IMR-90 (cell line): ENCODE results near the gene PFKL. TPM values are rescaled to one million over a fixed set of nuclear protein-coding genes. Genes with fewer than 3 reads are reported as not detected.

Source experiments
- ATAC-seq: fragments of 200-7000 bp; cut with Tn5 transposase; 2 replicates; pipeline ENCODE4 v1.9.1; 2020; ENCODE audit warnings: low read depth, mild to moderate bottlenecking, moderate library complexity
- BruUV-seq: library from RNA; stranded (reverse); fragments of 400-500 nt; replicated peaks from 2 replicates; lab custom pipeline; 2021; lab: Mats Ljungman, UMichigan
- CTCF ChIA-PET: fragments of 300-600 bp; formaldehyde crosslinking; extraction: SDS; loops from one replicate; lab custom pipeline; 2021; ENCODE audit warnings: antibody characterized with exemption; lab: Yijun Ruan, JAX
- POLR2A ChIA-PET: fragments of 300-600 bp; sonication (Branson Sonifier 250); formaldehyde crosslinking; loops from one replicate; lab custom pipeline; 2022; ENCODE audit warnings: antibody characterized with exemption; ENCODE audit not compliant: unreplicated experiment; lab: Charles Lee
- DNase-seq: peaks from one replicate; pipeline ENCODE4 v3.0.0; 2013
- H2AFZ ChIP-seq: replicated peaks from 2 replicates; pipeline ENCODE3; 2013; ENCODE audit warnings: low read length, mild to moderate bottlenecking; ENCODE audit not compliant: poor library complexity
- H2AK5ac ChIP-seq: 2 replicates; pipeline ENCODE4 v1.6.1; 2013; ENCODE audit warnings: low read depth, low read length, inconsistent platforms
- H2AK9ac ChIP-seq: replicated peaks from 2 replicates; pipeline ENCODE3; 2013; ENCODE audit warnings: mild to moderate bottlenecking, low read depth, low read length, moderate library complexity; ENCODE audit not compliant: poor library complexity
- H2BK120ac ChIP-seq: 2 replicates; pipeline ENCODE4 v1.6.1; 2013; ENCODE audit warnings: low read depth, low read length, inconsistent platforms
- H2BK15ac ChIP-seq: 3 replicates; pipeline ENCODE4 v1.6.1; 2013; ENCODE audit warnings: low read depth, low read length, inconsistent platforms
- H2BK20ac ChIP-seq: 2 replicates; pipeline ENCODE4 v1.6.1; 2013; ENCODE audit warnings: low read depth, mild to moderate bottlenecking, inconsistent platforms, low read length, moderate library complexity
- H2BK5ac ChIP-seq: 2 replicates; pipeline ENCODE4 v1.6.1; 2013; ENCODE audit warnings: mild to moderate bottlenecking, low read depth, low read length, inconsistent platforms; ENCODE audit not compliant: poor library complexity, severe bottlenecking
- H3K14ac ChIP-seq: replicated peaks from 2 replicates; pipeline ENCODE4 v1.6.1; 2013; ENCODE audit warnings: low read depth, low read length, inconsistent platforms
- H3K18ac ChIP-seq: 2 replicates; pipeline ENCODE4 v1.6.1; 2013; ENCODE audit warnings: low read depth, low read length, control low read depth
- H3K23ac ChIP-seq: 2 replicates; pipeline ENCODE4 v1.6.1; 2013; ENCODE audit warnings: low read depth, low read length, inconsistent platforms
- H3K27ac ChIP-seq: 2 replicates; pipeline ENCODE4 v1.5.1; 2013; ENCODE audit warnings: mild to moderate bottlenecking, control low read depth, low read length; ENCODE audit not compliant: insufficient read depth
- H3K27me3 ChIP-seq: 2 replicates; pipeline ENCODE4 v1.6.1; 2013; ENCODE audit warnings: low read length; ENCODE audit not compliant: control insufficient read depth, insufficient read depth
- H3K36me3 ChIP-seq: 2 replicates; pipeline ENCODE4 v1.6.1; 2013; ENCODE audit warnings: low read length, mixed read lengths; ENCODE audit not compliant: control insufficient read depth, insufficient read depth
- H3K4ac ChIP-seq: 2 replicates; pipeline ENCODE4 v1.6.1; 2013; ENCODE audit warnings: low read depth, low read length, inconsistent platforms
- H3K4me1 ChIP-seq: 2 replicates; pipeline ENCODE4 v1.6.1; 2013; ENCODE audit warnings: low read length, mixed read lengths; ENCODE audit not compliant: control insufficient read depth, insufficient read depth
- H3K4me2 ChIP-seq: 2 replicates; pipeline ENCODE4 v1.6.1; 2013; ENCODE audit warnings: low read depth, mild to moderate bottlenecking, control low read depth, low read length, moderate library complexity
- H3K4me3 ChIP-seq: 2 replicates; pipeline ENCODE4 v1.5.1; 2013; ENCODE audit warnings: low read depth, mild to moderate bottlenecking, control low read depth, low read length, moderate library complexity; ENCODE audit not compliant: insufficient read depth
- H3K56ac ChIP-seq: 2 replicates; pipeline ENCODE4 v1.6.1; 2013; ENCODE audit warnings: low read length, inconsistent platforms; ENCODE audit not compliant: insufficient read depth; ENCODE audit errors: extremely low read depth
- H3K79me1 ChIP-seq, 2 experiments: 2 replicates each; pipeline ENCODE4 v1.6.1; 2013; ENCODE audit warnings: low read length in 2 of 2, inconsistent platforms in 1 of 2, low read depth in 1 of 2
- H3K9ac ChIP-seq: 2 replicates; pipeline ENCODE4 v1.6.1; 2013; ENCODE audit warnings: low read depth, low read length, control low read depth
- H3K9me1 ChIP-seq: 2 replicates; pipeline ENCODE4 v1.6.1; 2013; ENCODE audit warnings: low read length, inconsistent platforms; ENCODE audit not compliant: insufficient read depth
- H3K9me3 ChIP-seq: 2 replicates; pipeline ENCODE4 v1.6.1; 2013; ENCODE audit warnings: low read length; ENCODE audit not compliant: control insufficient read depth, insufficient read depth
- H4K20me1 ChIP-seq: 2 replicates; pipeline ENCODE4 v1.6.1; 2013; ENCODE audit warnings: low read length, inconsistent platforms; ENCODE audit not compliant: insufficient read depth
- H4K5ac ChIP-seq: 2 replicates; pipeline ENCODE4 v1.6.1; 2013; ENCODE audit warnings: mild to moderate bottlenecking, low read depth, low read length, control low read depth
- H4K8ac ChIP-seq, 2 experiments: 2 replicates each; pipeline ENCODE4 v1.6.1; 2013; ENCODE audit warnings: low read depth in 2 of 2, low read length in 2 of 2, control low read depth in 1 of 2, inconsistent platforms in 1 of 2
- H4K91ac ChIP-seq: 2 replicates; pipeline ENCODE4 v1.6.1; 2013; ENCODE audit warnings: low read depth, low read length, inconsistent platforms; ENCODE audit not compliant: insufficient read depth
- ELK1 ChIP-seq: fragments of 150-350 bp; IDR thresholded peaks from 2 replicates; pipeline ENCODE4 v1.6.1; 2016; ENCODE audit warnings: low read depth, mild to moderate bottlenecking, low read length, moderate library complexity, borderline replicate concordance
- FOS ChIP-seq: fragments of 150-350 bp; IDR thresholded peaks from 2 replicates; pipeline ENCODE4 v1.6.1; 2016; ENCODE audit warnings: low read depth, low read length
- MAFK ChIP-seq: IDR thresholded peaks from 2 replicates; pipeline ENCODE4 v1.6.1; 2012; ENCODE audit warnings: low read depth, low read length, improper control_type of control experiment
- MAZ ChIP-seq: IDR thresholded peaks from 2 replicates; pipeline ENCODE4 v1.6.1; 2012; ENCODE audit warnings: low read depth, mild to moderate bottlenecking, low read length, improper control_type of control experiment, moderate library complexity, borderline replicate concordance
- MXI1 ChIP-seq: IDR thresholded peaks from 2 replicates; pipeline ENCODE4 v1.6.1; 2012; ENCODE audit warnings: low read depth, mild to moderate bottlenecking, low read length, moderate library complexity, borderline replicate concordance
- NFE2L2 ChIP-seq: fragments of 150-350 bp; IDR thresholded peaks from 2 replicates; pipeline ENCODE4 v1.6.1; 2016; ENCODE audit warnings: low read depth, mild to moderate bottlenecking, low read length
- POLR2A ChIP-seq: IDR thresholded peaks from 2 replicates; pipeline ENCODE4 v1.6.1; 2012; ENCODE audit warnings: mild to moderate bottlenecking, low read depth, low read length
- RAD21 ChIP-seq: IDR thresholded peaks from 2 replicates; pipeline ENCODE4 v1.6.1; 2012; ENCODE audit warnings: low read length, improper control_type of control experiment
- RCOR1 ChIP-seq: IDR thresholded peaks from 2 replicates; pipeline ENCODE4 v1.6.1; 2012; ENCODE audit warnings: mild to moderate bottlenecking, low read length, improper control_type of control experiment; ENCODE audit not compliant: insufficient replicate concordance
- SMC3 ChIP-seq: fragments of 150-350 bp; IDR thresholded peaks from 2 replicates; pipeline ENCODE4 v1.6.1; 2016; ENCODE audit warnings: low read depth, mild to moderate bottlenecking, antibody characterized with exemption, low read length, moderate library complexity
- WGBS, 2 experiments: methylation state at CpG; one replicate each; pipeline versions ENCODE4 v1.1.5 to v1.1.7; 2013; ENCODE audit warnings: missing lambda C conversion rate in 2 of 2; ENCODE audit not compliant: insufficient read length in 1 of 2; ENCODE audit errors: extremely low coverage in 2 of 2; 5-methylcytosine and 5-hydroxymethylcytosine counted together
- dilution Hi-C: fragments of 300-500 bp; cut with HindIII; formaldehyde crosslinking; loops from one replicate; pipeline ENCODE4 v1.14.3; 2018; ENCODE audit warnings: low sequenced_read_pairs; ENCODE audit not compliant: unreplicated experiment
- in situ Hi-C: fragments of 300-500 bp; cut with MboI; formaldehyde crosslinking; loops from 3 replicates; pipeline ENCODE4 v1.14.3; 2019; ENCODE audit warnings: low sequenced_read_pairs, inconsistent platforms, mixed read lengths
- intact Hi-C: fragments of 100-400 bp; cut with micrococcal nuclease; formaldehyde crosslinking; loops from 2 replicates; pipeline ENCODE4 v1.10.0; 2022
- polyA plus RNA-seq, 3 experiments: library from polyadenylated mRNA; depleted of rRNA; stranded (reverse); fragments of >200 nt; gene quantifications; 2 replicates each; pipeline ENCODE4 v1.2.3, GENCODE V29; 2012; ENCODE audit warnings: low replicate concordance in 1 of 3
- total RNA-seq: library from RNA; depleted of rRNA; stranded (reverse); fragments of >200 nt; gene quantifications from 2 replicates; pipeline ENCODE4 v1.2.3, GENCODE V29; 2012
- TF ChIP-seq, protein P1 (sequence below): fragments of 150-350 bp; IDR thresholded peaks from 2 replicates; pipeline ENCODE4 v1.6.1; 2017; ENCODE audit warnings: mild to moderate bottlenecking, antibody characterized with exemption, low read length, low read depth
- TF ChIP-seq, protein P2 (sequence below): conservative IDR thresholded peaks from 2 replicates; pipeline ENCODE4 v1.5.1; 2012; ENCODE audit warnings: mild to moderate bottlenecking, low read depth, low read length, improper control_type of control experiment

PFKL gene
- total and polyA plus RNA-seq, 2 of the 4 experiments (the other 2 are of a cell fraction) = 103 to 126 TPM

DNA sequence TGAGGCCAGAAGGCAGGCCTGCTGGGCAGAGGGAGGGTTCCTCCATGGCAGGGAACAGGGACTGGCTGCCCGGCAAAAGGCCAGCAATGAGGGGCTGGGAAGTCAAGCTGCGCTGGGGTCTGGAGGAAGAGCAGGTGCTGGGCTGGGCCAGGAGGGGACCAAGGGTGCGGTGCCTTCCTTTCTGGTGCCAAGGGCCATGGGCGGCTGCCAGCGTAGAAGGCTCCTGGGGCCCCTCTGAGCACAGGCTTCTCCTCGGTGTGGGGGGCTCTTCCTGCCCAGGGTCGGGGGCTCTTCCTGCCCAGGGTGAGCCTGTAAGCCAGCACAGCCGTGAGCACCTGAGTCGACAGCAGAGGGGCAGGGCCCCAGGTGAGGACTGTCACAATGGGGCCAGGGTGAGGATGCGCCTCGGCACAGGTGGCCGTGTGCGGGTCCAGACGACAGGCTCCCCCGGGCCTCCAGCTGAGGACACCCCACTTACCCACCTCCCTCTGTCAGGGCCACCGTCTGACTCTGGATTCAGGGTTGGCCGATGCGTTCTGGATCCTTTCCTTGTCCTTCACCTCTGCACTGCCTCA is 27.5 kb upstream of the PFKL start:
- Histone ChIP-seq H3K14ac (no peak overlapping the region), H3K79me1 (no peaks in the 10 kb centered on the region), H3K4me1 (no peaks in the 10 kb centered on the region), H4K91ac (no peak overlapping the region), H3K9ac (no peak overlapping the region), H3K4ac (no peak overlapping the region), H3K9me3 (no peaks in the 10 kb centered on the region), H2AFZ (no peak overlapping the region), H2BK20ac (no peak overlapping the region), H3K56ac (no peak overlapping the region), H2AK9ac (no peak overlapping the region), H3K27ac (no peak overlapping the region), H3K4me3 (no peak overlapping the region), H3K36me3 (no peaks in the 10 kb centered on the region), H4K20me1 (no peaks in the 10 kb centered on the region), H2BK120ac (no peak overlapping the region), H2BK5ac (no peak overlapping the region), H3K18ac (no peak overlapping the region), H3K9me1 (no peaks in the 10 kb centered on the region), H3K23ac (no peak overlapping the region), H2AK5ac (no peak overlapping the region), H4K8ac (no peak overlapping the region), H4K5ac (no peak overlapping the region), H2BK15ac (no peak overlapping the region), H3K4me2 (no peak overlapping the region), H3K27me3 (peaks cover 11% of the 10 kb centered on the region; the same call in 1 of the 2 replicates)
- DNase-seq = no peak
- no TSS peak for BruUV-seq
- TF ChIP-seq, protein P1, sequence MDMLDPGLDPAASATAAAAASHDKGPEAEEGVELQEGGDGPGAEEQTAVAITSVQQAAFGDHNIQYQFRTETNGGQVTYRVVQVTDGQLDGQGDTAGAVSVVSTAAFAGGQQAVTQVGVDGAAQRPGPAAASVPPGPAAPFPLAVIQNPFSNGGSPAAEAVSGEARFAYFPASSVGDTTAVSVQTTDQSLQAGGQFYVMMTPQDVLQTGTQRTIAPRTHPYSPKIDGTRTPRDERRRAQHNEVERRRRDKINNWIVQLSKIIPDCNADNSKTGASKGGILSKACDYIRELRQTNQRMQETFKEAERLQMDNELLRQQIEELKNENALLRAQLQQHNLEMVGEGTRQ = no peak
- TF ChIP-seq MAFK = no peak
- no peak for TF ChIP-seq NFE2L2
- no peak for TF ChIP-seq RAD21
- no peak for TF ChIP-seq MAZ
- no peak for TF ChIP-seq SMC3
- TF ChIP-seq ELK1 = no peak
- TF ChIP-seq MXI1 = no peak
- TF ChIP-seq RCOR1 = no peak
- no peak for TF ChIP-seq POLR2A
- TF ChIP-seq FOS = no peak
- TF ChIP-seq, protein P2, sequence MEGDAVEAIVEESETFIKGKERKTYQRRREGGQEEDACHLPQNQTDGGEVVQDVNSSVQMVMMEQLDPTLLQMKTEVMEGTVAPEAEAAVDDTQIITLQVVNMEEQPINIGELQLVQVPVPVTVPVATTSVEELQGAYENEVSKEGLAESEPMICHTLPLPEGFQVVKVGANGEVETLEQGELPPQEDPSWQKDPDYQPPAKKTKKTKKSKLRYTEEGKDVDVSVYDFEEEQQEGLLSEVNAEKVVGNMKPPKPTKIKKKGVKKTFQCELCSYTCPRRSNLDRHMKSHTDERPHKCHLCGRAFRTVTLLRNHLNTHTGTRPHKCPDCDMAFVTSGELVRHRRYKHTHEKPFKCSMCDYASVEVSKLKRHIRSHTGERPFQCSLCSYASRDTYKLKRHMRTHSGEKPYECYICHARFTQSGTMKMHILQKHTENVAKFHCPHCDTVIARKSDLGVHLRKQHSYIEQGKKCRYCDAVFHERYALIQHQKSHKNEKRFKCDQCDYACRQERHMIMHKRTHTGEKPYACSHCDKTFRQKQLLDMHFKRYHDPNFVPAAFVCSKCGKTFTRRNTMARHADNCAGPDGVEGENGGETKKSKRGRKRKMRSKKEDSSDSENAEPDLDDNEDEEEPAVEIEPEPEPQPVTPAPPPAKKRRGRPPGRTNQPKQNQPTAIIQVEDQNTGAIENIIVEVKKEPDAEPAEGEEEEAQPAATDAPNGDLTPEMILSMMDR = no peak
- CTCF ChIA-PET = no interaction called here
- POLR2A ChIA-PET = no interaction called here
- 34% methylated on average over 3 of the region's 18 CpGs; no CpG with 5 or more reads in 1 of the 2 experiments for WGBS, 2 experiments
- dilution Hi-C loops = no loop called here
- intact Hi-C loops = no loop called here
- no peak for ATAC-seq
- in situ Hi-C loops = no loop called here
